Kidney (tissue), 14 donors: ENCODE measurements around the gene TSFM. TPM values are rescaled to one million over a fixed set of nuclear protein-coding genes. Genes with fewer than 3 reads are reported as not detected.

ENCODE experiments used
- DNase-seq, 5 donors: peaks; one replicate each; pipeline ENCODE4 v3.0.0-alpha.2; 2013 to 2020
- FAIRE-seq: peaks from 2 replicates; lab custom pipeline; 2012; peaks lifted over from hg19 to GRCh38; lab: Jason Lieb, UNC
- H3K27ac ChIP-seq, 2 donors: one replicate each; pipeline ENCODE4 v1.7.0; 2013; ENCODE audit warnings: low read depth in 2 of 2, low read length in 2 of 2, inconsistent platforms in 1 of 2
- H3K27me3 ChIP-seq: one replicate; pipeline ENCODE4 v1.7.1; 2013; ENCODE audit warnings: low read length, inconsistent platforms; ENCODE audit not compliant: control insufficient read depth, insufficient read depth
- H3K36me3 ChIP-seq, 3 donors: one replicate each; pipeline versions ENCODE4 v1.7.0 to v1.7.1; 2013; ENCODE audit warnings: low read length in 3 of 3, control low read depth in 1 of 3, inconsistent platforms in 1 of 3; ENCODE audit not compliant: insufficient read depth in 3 of 3, control insufficient read depth in 2 of 3
- H3K4me1 ChIP-seq, 3 donors: one replicate each; pipeline versions ENCODE4 v1.7.0 to v1.7.1; 2013; ENCODE audit warnings: low read length in 3 of 3, inconsistent platforms in 1 of 3, low read depth in 1 of 3; ENCODE audit not compliant: control insufficient read depth in 2 of 3, insufficient read depth in 2 of 3
- H3K4me3 ChIP-seq, 3 donors: one replicate each; pipeline versions ENCODE4 v1.7.0 to v1.8.1; 2013; ENCODE audit warnings: low read length in 3 of 3, control low read depth in 1 of 3, inconsistent platforms in 1 of 3
- H3K9ac ChIP-seq, 3 donors: one replicate each; pipeline versions ENCODE4 v1.7.0 to v1.7.1; 2013; ENCODE audit warnings: low read length in 3 of 3, control low read depth in 1 of 3, inconsistent platforms in 1 of 3
- H3K9me3 ChIP-seq, 3 donors: one replicate each; pipeline versions ENCODE4 v1.7.0 to v1.7.1; 2013; ENCODE audit warnings: low read length in 3 of 3, control low read depth in 1 of 3, inconsistent platforms in 1 of 3; ENCODE audit not compliant: control insufficient read depth in 2 of 3, insufficient read depth in 1 of 3
- intact Hi-C: fragments of 100-400 bp; cut with DNase I; formaldehyde crosslinking; loops from one replicate; pipeline ENCODE4 v1.11.1; 2022
- polyA plus RNA-seq: library from polyadenylated mRNA; stranded (reverse); fragments of 350-450 nt; fragmentation: Illumina TruSeq; extraction: RNeasy Lipid Tissue Mini Kit (QIAGEN cat#74804); gene quantifications from one replicate; pipeline ENCODE4 v1.2.3, GENCODE V29; 2014; ENCODE audit warnings: low read depth, low replicate concordance; ENCODE audit not compliant: insufficient read depth
- total RNA-seq: library from RNA; stranded (reverse); fragmentation: NEBNext Ultra II Directional; extraction: Animal tissue kit (Norgen Biotek cat#: 25700); gene quantifications from one replicate; pipeline ENCODE4 v1.2.1, GENCODE V29; 2021
- TF ChIP-seq, protein P1 (sequence below): IDR thresholded peaks from 3 replicates; pipeline ENCODE4 v1.5.1; 2012; ENCODE audit warnings: mild to moderate bottlenecking, moderate library complexity, borderline replicate concordance; ENCODE audit not compliant: insufficient read depth; ENCODE audit errors: extremely low read depth
- donor health status: control.
- donor health status: control.
- donor health status: control.
- donor health status: control.
- donor health status: control.
- donor health status: DM: yes; HTN: yes; CAD: no.
- donor health status: Normal renal cell carcinoma (clear cell type).

TSFM gene
- total and polyA plus RNA-seq, 2 donors from 2014 or later: 32.8 to 84.6 TPM

GRCh38 chr12:57744777-57745484 lies 37.7 kb upstream of the TSFM start, which contains the start of gene TSPAN31:
Gene TSPAN31 (plus strand): TSS chr12:57745039. CDS start chr12:57745155, 116 bp downstream.
- Histone ChIP-seq H3K36me3 (peaks cover 4 to 15% (median 7%) of the 10 kb centered on the region in 3 donors), H3K9ac (peak within 1 kb of the TSS; percentile 89 to 97 (median 96)), H3K27me3 (peaks cover 8% of the 10 kb centered on the region), H3K27ac (peak within 1 kb of the TSS; percentile 95 to 98), H3K4me3 (peak within 1 kb of the TSS; percentile 91 to 96 (median 96)), H3K4me1 (peaks cover 0 to 6% (median 5%) of the 10 kb centered on the region in 3 donors), H3K9me3 (no peaks in the 10 kb centered on the region)
- DNase-seq (peak; percentile 98 to 99 (median 99)), FAIRE-seq (peak; percentile 82)
- intact Hi-C loops: no loop called here
- TF ChIP-seq, protein P1, sequence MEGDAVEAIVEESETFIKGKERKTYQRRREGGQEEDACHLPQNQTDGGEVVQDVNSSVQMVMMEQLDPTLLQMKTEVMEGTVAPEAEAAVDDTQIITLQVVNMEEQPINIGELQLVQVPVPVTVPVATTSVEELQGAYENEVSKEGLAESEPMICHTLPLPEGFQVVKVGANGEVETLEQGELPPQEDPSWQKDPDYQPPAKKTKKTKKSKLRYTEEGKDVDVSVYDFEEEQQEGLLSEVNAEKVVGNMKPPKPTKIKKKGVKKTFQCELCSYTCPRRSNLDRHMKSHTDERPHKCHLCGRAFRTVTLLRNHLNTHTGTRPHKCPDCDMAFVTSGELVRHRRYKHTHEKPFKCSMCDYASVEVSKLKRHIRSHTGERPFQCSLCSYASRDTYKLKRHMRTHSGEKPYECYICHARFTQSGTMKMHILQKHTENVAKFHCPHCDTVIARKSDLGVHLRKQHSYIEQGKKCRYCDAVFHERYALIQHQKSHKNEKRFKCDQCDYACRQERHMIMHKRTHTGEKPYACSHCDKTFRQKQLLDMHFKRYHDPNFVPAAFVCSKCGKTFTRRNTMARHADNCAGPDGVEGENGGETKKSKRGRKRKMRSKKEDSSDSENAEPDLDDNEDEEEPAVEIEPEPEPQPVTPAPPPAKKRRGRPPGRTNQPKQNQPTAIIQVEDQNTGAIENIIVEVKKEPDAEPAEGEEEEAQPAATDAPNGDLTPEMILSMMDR: no peak

- TF ChIP-seq, protein P1: no peak
- intact Hi-C loops: no loop called here
- peak overlapping the region; percentile 89 to 97 (median 96) for H3K9ac ChIP-seq
- H3K36me3 ChIP-seq: peaks cover 7 to 16% (median 7%) of the 10 kb centered on the region in 3 donors
- H3K9me3 ChIP-seq: no peaks in the 10 kb centered on the region
- peak overlapping the region; percentile 95 to 98 for H3K27ac ChIP-seq
- FAIRE-seq (no peak), DNase-seq (peak in 2 of 5 donors; percentile 57 to 59)
- H3K27me3 ChIP-seq: peaks cover 8% of the 10 kb centered on the region
- H3K4me1 ChIP-seq: peaks cover 0 to 6% (median 5%) of the 10 kb centered on the region in 3 donors
- peak overlapping the region; percentile 91 to 96 (median 96) for H3K4me3 ChIP-seq
These were observed 37.1 kb upstream of the TSFM start for GRCh38 chr12:57745485-57745881.

DNA sequence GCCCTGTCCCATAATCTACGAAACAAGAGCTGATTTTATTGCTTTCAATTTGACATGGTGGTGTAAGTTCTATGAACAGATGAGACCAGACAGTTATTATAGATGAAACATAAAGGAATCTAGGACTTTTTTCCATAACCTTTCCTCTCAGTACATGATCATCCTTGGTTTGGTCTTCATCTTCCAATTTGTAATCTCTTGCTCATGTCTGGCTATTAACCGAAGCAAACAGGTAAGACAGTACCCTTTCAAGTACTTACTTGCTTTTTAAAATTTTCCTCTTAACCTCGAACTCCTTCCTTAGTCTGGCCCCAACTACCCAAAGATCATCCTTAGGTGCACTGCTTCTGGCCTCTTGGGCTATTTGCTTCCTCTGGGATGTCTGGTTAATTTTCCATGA lies 36.6 kb upstream of the TSFM start:
- H3K4me3 ChIP-seq: peak overlapping the region in 2 of 3 donors; percentile 96
- DNase-seq (no peak), FAIRE-seq (no peak)
- no peak overlapping the region for H3K9ac ChIP-seq
- peaks cover 7 to 16% (median 8%) of the 10 kb centered on the region in 3 donors for H3K36me3 ChIP-seq
- peaks cover 0 to 10% (median 5%) of the 10 kb centered on the region in 3 donors for H3K4me1 ChIP-seq
- peaks cover 3% of the 10 kb centered on the region for H3K27me3 ChIP-seq
- H3K27ac ChIP-seq: no peak overlapping the region
- TF ChIP-seq, protein P1: no peak
- intact Hi-C loops: no loop called here
- no peaks in the 10 kb centered on the region for H3K9me3 ChIP-seq
